HepG2 (cell line): ENCODE data around the gene LTB4R. TPM values are rescaled to one million over a fixed set of nuclear protein-coding genes. Genes with fewer than 3 reads are reported as not detected.

Experiments used
- ADNP ChIP-seq: sonication (generic); formaldehyde crosslinking; IDR thresholded peaks from 2 replicates; pipeline ENCODE4 v1.4.0; 2020; ENCODE audit warnings: missing genetic modification reagents
- HES4 ChIP-seq: sonication (generic); formaldehyde crosslinking; IDR thresholded peaks from 2 replicates; pipeline ENCODE4 v1.9.0; 2021; ENCODE audit warnings: mild to moderate bottlenecking, missing genetic modification reagents, borderline replicate concordance
- JUND ChIP-seq: sonication (generic); formaldehyde crosslinking; IDR thresholded peaks from 2 replicates; pipeline ENCODE4 v1.8.0; 2022; ENCODE audit warnings: mild to moderate bottlenecking, missing genetic modification reagents
- ONECUT2 ChIP-seq: sonication (generic); formaldehyde crosslinking; IDR thresholded peaks from 2 replicates; pipeline ENCODE4 v1.4.0; 2020; ENCODE audit warnings: missing genetic modification reagents
- PBX3 ChIP-seq: sonication (generic); formaldehyde crosslinking; IDR thresholded peaks from 2 replicates; pipeline ENCODE4 v1.8.1; 2023; ENCODE audit warnings: missing genetic modification reagents, inconsistent platforms, borderline replicate concordance
- PHF5A ChIP-seq: IDR thresholded peaks from one replicate; pipeline ENCODE4 v1.6.1; 2018; ENCODE audit warnings: low read depth, missing genetic modification reagents; ENCODE audit not compliant: unreplicated experiment
- TGIF2 ChIP-seq: IDR thresholded peaks from 2 replicates; pipeline ENCODE4 v1.6.1; 2016; ENCODE audit warnings: control low read depth, missing compliant biosample characterization
- ZBTB21 ChIP-seq: sonication (generic); formaldehyde crosslinking; IDR thresholded peaks from 2 replicates; pipeline ENCODE4 v1.4.0; 2020; ENCODE audit warnings: missing genetic modification reagents
- ZBTB40 ChIP-seq, 2 experiments: fragments of 450-650 bp in 1 of 2; sonication (generic) in 1 of 2; formaldehyde crosslinking in 1 of 2; IDR thresholded peaks; 2 replicates each; pipeline versions ENCODE4 v1.6.1 to v1.8.0; 2016 to 2022; ENCODE audit warnings: antibody characterized with exemption in 1 of 2, mild to moderate bottlenecking in 1 of 2, missing genetic modification reagents in 1 of 2
- ZNF740 ChIP-seq: sonication (generic); formaldehyde crosslinking; IDR thresholded peaks from 2 replicates; pipeline ENCODE4 v1.4.0; 2020; ENCODE audit warnings: missing genetic modification reagents
- ZNF761 ChIP-seq: sonication (generic); formaldehyde crosslinking; conservative IDR thresholded peaks from 2 replicates; pipeline ENCODE4 v1.4.0; 2020; ENCODE audit warnings: mild to moderate bottlenecking, missing genetic modification reagents
- polyA plus RNA-seq, 8 experiments: library from polyadenylated mRNA; depleted of rRNA in 3 of 8; stranded (reverse) in 7 of 8; unstranded in 1 of 8; fragments of >200 nt; fragmentation: Illumina TruSeq in 4 of 8; extraction: Trizol in 4 of 8; gene quantifications; 2 replicates each; pipeline versions ENCODE4 v1.2.1 to v1.2.3, GENCODE V29; 2011 to 2016; ENCODE audit warnings: low read depth in 4 of 8, missing spikeins in 1 of 8, mixed read lengths in 1 of 8; ENCODE audit not compliant: insufficient read depth in 1 of 8
- total RNA-seq, 5 experiments: library from RNA; depleted of rRNA; stranded (reverse); fragments of >200 nt; fragmentation: Illumina TruSeq; extraction: Trizol; gene quantifications; 2 replicates each; pipeline ENCODE4 v1.2.3, GENCODE V29; 2016; ENCODE audit warnings: low read depth in 1 of 5
- TF ChIP-seq, protein P1 (sequence below): sonication (generic); formaldehyde crosslinking; IDR thresholded peaks from 2 replicates; pipeline ENCODE4 v1.5.0; 2020; ENCODE audit warnings: mild to moderate bottlenecking, missing genetic modification reagents, moderate library complexity
- TF ChIP-seq, protein P2 (sequence below): sonication (generic); formaldehyde crosslinking; IDR thresholded peaks from 2 replicates; pipeline ENCODE4 v1.8.0; 2022; ENCODE audit warnings: mild to moderate bottlenecking, missing genetic modification reagents, moderate library complexity
- TF ChIP-seq, protein P3 (sequence below): sonication (generic); formaldehyde crosslinking; IDR thresholded peaks from 2 replicates; pipeline ENCODE4 v1.5.0; 2020; ENCODE audit warnings: mild to moderate bottlenecking, low read depth, missing genetic modification reagents, borderline replicate concordance

LTB4R gene
- total and polyA plus RNA-seq, 2 of the 13 experiments (the other 11 are each of a cell fraction or from before 2014, with no cell fraction given): 3.2 to 8.2 TPM

DNA sequence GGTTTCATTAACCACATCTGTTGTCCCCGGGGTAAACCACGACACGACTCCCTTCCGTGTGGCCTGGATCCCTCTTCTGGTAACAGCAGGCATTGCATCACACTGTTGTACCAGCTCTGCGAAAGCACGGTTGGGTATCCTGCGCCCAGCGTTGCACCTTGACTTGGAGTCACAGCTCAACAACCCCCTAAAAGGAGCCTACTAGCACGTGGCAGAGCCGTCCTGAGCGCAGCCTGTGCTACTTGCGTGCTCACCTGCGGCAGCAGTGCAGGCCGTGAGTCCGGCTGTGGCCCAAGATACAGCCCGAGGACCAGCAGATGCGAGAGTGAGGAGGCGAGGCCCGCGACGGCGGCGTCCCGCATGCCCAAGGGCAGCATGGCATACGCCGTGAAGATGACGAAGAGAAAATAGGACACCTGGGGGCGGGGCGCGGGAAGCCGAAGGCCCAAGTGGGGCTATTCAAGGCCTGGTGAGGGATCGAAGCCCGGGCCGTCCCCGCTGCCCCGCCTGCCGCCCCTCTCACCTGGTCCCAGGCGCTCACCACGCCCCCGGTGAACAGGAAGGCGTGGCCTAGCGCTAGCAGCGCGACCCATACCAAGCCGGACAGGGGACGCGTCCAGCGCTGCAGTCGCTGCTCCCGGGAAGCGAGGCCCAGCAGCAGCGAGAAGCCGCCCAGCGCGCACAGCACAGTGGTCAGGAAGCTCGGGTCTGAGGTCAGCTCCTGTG, 21.1 kb downstream of the LTB4R start (continued):
- TF ChIP-seq, protein P1, sequence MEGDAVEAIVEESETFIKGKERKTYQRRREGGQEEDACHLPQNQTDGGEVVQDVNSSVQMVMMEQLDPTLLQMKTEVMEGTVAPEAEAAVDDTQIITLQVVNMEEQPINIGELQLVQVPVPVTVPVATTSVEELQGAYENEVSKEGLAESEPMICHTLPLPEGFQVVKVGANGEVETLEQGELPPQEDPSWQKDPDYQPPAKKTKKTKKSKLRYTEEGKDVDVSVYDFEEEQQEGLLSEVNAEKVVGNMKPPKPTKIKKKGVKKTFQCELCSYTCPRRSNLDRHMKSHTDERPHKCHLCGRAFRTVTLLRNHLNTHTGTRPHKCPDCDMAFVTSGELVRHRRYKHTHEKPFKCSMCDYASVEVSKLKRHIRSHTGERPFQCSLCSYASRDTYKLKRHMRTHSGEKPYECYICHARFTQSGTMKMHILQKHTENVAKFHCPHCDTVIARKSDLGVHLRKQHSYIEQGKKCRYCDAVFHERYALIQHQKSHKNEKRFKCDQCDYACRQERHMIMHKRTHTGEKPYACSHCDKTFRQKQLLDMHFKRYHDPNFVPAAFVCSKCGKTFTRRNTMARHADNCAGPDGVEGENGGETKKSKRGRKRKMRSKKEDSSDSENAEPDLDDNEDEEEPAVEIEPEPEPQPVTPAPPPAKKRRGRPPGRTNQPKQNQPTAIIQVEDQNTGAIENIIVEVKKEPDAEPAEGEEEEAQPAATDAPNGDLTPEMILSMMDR: peak; percentile 97
- TF ChIP-seq, protein P2, sequence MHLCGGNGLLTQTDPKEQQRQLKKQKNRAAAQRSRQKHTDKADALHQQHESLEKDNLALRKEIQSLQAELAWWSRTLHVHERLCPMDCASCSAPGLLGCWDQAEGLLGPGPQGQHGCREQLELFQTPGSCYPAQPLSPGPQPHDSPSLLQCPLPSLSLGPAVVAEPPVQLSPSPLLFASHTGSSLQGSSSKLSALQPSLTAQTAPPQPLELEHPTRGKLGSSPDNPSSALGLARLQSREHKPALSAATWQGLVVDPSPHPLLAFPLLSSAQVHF: peak; percentile 98
- peak; percentile 58 for TF ChIP-seq ZBTB21
- no peak for TF ChIP-seq ADNP (CRISPR knock-in tag)
- peak; percentile 88; the same call in 1 of the 2 replicates for TF ChIP-seq HES4
- no peak; the same call in 1 of the 2 replicates for TF ChIP-seq TGIF2
- no peak for TF ChIP-seq PBX3 (CRISPR knock-in tag)
- TF ChIP-seq ONECUT2 (CRISPR knock-in tag): no peak
- TF ChIP-seq PHF5A: peak; percentile 61
- TF ChIP-seq ZNF761 (CRISPR knock-in tag): peak; percentile 99
- peak; percentile 62; the same call in 1 of the 2 replicates for TF ChIP-seq JUND
- TF ChIP-seq, protein P3, sequence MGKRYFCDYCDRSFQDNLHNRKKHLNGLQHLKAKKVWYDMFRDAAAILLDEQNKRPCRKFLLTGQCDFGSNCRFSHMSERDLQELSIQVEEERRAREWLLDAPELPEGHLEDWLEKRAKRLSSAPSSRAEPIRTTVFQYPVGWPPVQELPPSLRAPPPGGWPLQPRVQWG: no peak
- no peak for TF ChIP-seq ZBTB40 (IDR thresholded peaks at IDR 0.05)
- peak; percentile 95 for TF ChIP-seq ZBTB40 (CRISPR knock-in tag; IDR thresholded peaks at IDR 0.05)
- no peak for TF ChIP-seq ZNF740
